PC-3 (cell line): ENCODE measurements around the gene TMEM219. TPM values are rescaled to one million over a fixed set of nuclear protein-coding genes. Genes with fewer than 3 reads are reported as not detected.

Source experiments
- ATAC-seq: fragments of 200-7000 bp; cut with Tn5 transposase; 2 replicates; pipeline ENCODE4 v1.9.1; 2020; ENCODE audit warnings: mild to moderate bottlenecking, moderate library complexity
- BruUV-seq: library from RNA; stranded (reverse); fragments of 400-500 nt; replicated peaks from 2 replicates; lab custom pipeline; 2021; lab: Mats Ljungman, UMichigan
- CTCF ChIA-PET: fragments of 300-600 bp; sonication (Branson Sonifier 250); formaldehyde crosslinking; loops from one replicate; lab custom pipeline; 2022; ENCODE audit warnings: antibody characterized with exemption; lab: Charles Lee
- POLR2A ChIA-PET: fragments of 300-600 bp; sonication (Branson Sonifier 250); formaldehyde crosslinking; loops from one replicate; lab custom pipeline; 2022; ENCODE audit warnings: antibody characterized with exemption; ENCODE audit not compliant: unreplicated experiment; lab: Charles Lee
- DNase-seq: peaks from one replicate; pipeline ENCODE4 v3.0.0-alpha.2; 2015
- H2AFZ ChIP-seq: fragments of 300-600 bp; sonication (generic); 2 replicates; pipeline ENCODE4 v1.6.0; 2016; ENCODE audit warnings: antibody characterized with exemption, low read length
- H3F3A ChIP-seq: fragments of 300-600 bp; sonication (generic); one replicate; pipeline ENCODE4 v1.6.0; 2017; ENCODE audit warnings: antibody characterized with exemption, low read length, control low read depth, mild to moderate bottlenecking; ENCODE audit not compliant: unreplicated experiment
- H3K27ac ChIP-seq: fragments of 300-600 bp; sonication (generic); 2 replicates; pipeline ENCODE4 v1.5.1; 2016; ENCODE audit warnings: mild to moderate bottlenecking, low read length
- H3K27me3 ChIP-seq: fragments of 300-600 bp; sonication (generic); 2 replicates; pipeline ENCODE4 v1.6.1; 2016; ENCODE audit warnings: low read length, mixed read lengths
- H3K36me3 ChIP-seq: fragments of 300-600 bp; sonication (generic); 2 replicates; pipeline ENCODE4 v1.6.1; 2016; ENCODE audit warnings: low read depth, mixed run types, low read length, mixed read lengths
- H3K4me1 ChIP-seq: fragments of 300-600 bp; sonication (generic); 2 replicates; pipeline ENCODE4 v1.5.1; 2016; ENCODE audit warnings: low read length; ENCODE audit not compliant: insufficient read depth
- H3K4me2 ChIP-seq: fragments of 300-600 bp; sonication (generic); 2 replicates; pipeline ENCODE4 v1.6.0; 2016; ENCODE audit warnings: low read length
- H3K4me3 ChIP-seq: fragments of 300-600 bp; sonication (generic); 2 replicates; pipeline ENCODE4 v1.5.1; 2016; ENCODE audit warnings: mild to moderate bottlenecking, low read length, mixed read lengths
- H3K79me2 ChIP-seq: fragments of 300-600 bp; sonication (generic); 2 replicates; pipeline ENCODE4 v1.6.1; 2017; ENCODE audit warnings: low read length, mixed read lengths
- H3K9ac ChIP-seq: fragments of 300-600 bp; sonication (generic); 2 replicates; pipeline ENCODE4 v1.6.0; 2016; ENCODE audit warnings: mild to moderate bottlenecking, low read length
- H3K9me2 ChIP-seq: fragments of 300-600 bp; sonication (generic); replicated peaks from 2 replicates; pipeline ENCODE4 v1.6.1; 2016; ENCODE audit warnings: mixed run types, low read length, mixed read lengths
- H3K9me3 ChIP-seq: fragments of 300-600 bp; sonication (generic); 2 replicates; pipeline ENCODE4 v1.6.1; 2016; ENCODE audit warnings: low read length, mixed read lengths
- H4K20me1 ChIP-seq: fragments of 300-600 bp; sonication (generic); 2 replicates; pipeline ENCODE4 v1.6.1; 2016; ENCODE audit warnings: low read length, mixed read lengths
- EZH2 ChIP-seq: fragments of 300-600 bp; sonication (generic); IDR thresholded peaks from one replicate; pipeline ENCODE4 v1.6.1; 2017; ENCODE audit warnings: antibody characterized with exemption, mild to moderate bottlenecking, low read length; ENCODE audit not compliant: unreplicated experiment
- EZH2phosphoT487 ChIP-seq: fragments of 300-600 bp; sonication (generic); IDR thresholded peaks from 2 replicates; pipeline ENCODE4 v1.6.1; 2018; ENCODE audit warnings: mild to moderate bottlenecking, antibody characterized with exemption, low read length, borderline replicate concordance
- intact Hi-C: fragments of 100-400 bp; cut with micrococcal nuclease; formaldehyde crosslinking; loops from 2 replicates; pipeline ENCODE4 v1.9.0; 2023
- total RNA-seq: library from RNA; depleted of rRNA; stranded (reverse); fragments of >200 nt; gene quantifications from 2 replicates; pipeline ENCODE4 v1.2.3, GENCODE V29; 2014
- TF ChIP-seq, protein P1 (sequence below): fragments of 300-600 bp; sonication (generic); conservative IDR thresholded peaks from 2 replicates; pipeline ENCODE4 v1.5.1; 2017; ENCODE audit warnings: antibody characterized with exemption, low read depth, mild to moderate bottlenecking, low read length

TMEM219 gene
- total RNA-seq, 1 experiment from 2014 or later: 60.9 TPM

DNA sequence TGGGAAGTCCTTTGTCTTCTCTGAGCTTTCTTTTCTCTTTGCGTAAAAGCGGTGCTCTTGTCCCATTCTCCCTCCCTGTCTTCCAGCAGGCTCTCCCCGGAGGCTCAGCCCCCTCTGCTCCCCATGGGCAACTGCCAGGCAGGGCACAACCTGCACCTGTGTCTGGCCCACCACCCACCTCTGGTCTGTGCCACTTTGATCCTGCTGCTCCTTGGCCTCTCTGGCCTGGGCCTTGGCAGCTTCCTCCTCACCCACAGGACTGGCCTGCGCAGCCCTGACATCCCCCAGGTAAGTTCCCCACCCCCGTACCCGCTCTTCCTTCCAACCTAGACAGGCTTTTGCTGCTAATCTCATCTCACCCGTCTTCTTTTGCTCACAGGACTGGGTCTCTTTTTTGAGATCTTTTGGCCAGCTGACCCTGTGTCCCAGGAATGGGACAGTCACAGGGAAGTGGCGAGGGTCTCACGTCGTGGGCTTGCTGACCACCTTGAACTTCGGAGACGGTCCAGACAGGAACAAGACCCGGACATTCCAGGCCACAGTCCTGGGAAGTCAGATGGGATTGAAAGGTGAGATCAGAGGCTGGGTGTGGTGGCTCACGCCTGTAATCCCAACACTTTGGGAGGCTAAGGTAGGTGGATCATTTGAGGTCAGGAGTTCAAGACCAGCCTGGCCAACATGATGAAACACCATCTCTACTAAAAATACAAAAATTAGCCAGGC lies 1.3 kb downstream of the TMEM219 start:
- Histone ChIP-seq H3K27ac (no peak overlapping the region), H3K36me3 (no peaks in the 10 kb centered on the region), H3K4me3 (no peak overlapping the region; the same call in 1 of the 2 replicates), H3K4me1 (peaks cover 11% of the 10 kb centered on the region), H2AFZ (peak overlapping the region; percentile 96), H3K79me2 (no peaks in the 10 kb centered on the region), H3K9me3 (no peaks in the 10 kb centered on the region), H3F3A (no peaks in the 10 kb centered on the region), H3K9me2 (no peaks in the 10 kb centered on the region), H4K20me1 (no peaks in the 10 kb centered on the region), H3K4me2 (peak overlapping the region; percentile 98), H3K27me3 (no peaks in the 10 kb centered on the region), H3K9ac (0 out of 2 replicates have a peak overlapping the region, but pooled peaks have one; percentile 90)
- intact Hi-C loops: no loop called here
- DNase-seq: no peak
- POLR2A ChIA-PET: interaction anchor here (0.8 kb wide), 1 partner anchor 64 kb away, joined by 5 read pairs; the partner anchor contains the start of gene SEZ6L2
- ATAC-seq: no peak
- no TSS peak for BruUV-seq
- CTCF ChIA-PET: no interaction called here
- TF ChIP-seq EZH2phosphoT487: no peak
- TF ChIP-seq, protein P1, sequence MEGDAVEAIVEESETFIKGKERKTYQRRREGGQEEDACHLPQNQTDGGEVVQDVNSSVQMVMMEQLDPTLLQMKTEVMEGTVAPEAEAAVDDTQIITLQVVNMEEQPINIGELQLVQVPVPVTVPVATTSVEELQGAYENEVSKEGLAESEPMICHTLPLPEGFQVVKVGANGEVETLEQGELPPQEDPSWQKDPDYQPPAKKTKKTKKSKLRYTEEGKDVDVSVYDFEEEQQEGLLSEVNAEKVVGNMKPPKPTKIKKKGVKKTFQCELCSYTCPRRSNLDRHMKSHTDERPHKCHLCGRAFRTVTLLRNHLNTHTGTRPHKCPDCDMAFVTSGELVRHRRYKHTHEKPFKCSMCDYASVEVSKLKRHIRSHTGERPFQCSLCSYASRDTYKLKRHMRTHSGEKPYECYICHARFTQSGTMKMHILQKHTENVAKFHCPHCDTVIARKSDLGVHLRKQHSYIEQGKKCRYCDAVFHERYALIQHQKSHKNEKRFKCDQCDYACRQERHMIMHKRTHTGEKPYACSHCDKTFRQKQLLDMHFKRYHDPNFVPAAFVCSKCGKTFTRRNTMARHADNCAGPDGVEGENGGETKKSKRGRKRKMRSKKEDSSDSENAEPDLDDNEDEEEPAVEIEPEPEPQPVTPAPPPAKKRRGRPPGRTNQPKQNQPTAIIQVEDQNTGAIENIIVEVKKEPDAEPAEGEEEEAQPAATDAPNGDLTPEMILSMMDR: no peak
- no peak for TF ChIP-seq EZH2

DNA sequence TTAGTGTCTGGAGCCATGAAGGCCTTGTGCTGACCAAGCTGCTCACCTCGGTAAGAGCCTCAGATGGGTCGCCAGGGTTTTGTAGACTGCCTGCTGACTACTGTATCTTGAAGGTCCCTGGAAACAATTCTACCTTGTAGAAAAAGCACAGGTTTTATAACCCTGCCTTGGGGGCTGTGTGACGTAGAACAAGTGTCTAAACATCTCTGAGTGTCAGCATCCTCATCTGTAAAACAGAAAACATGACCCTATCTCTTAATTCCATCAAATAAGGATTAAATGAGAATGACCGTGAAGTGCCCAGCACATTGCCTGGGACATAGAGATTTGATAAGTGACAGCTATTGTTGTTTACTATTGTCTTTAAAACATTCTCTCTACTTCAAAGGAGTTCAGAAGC lies 6.3 kb downstream of the TMEM219 start:
- H3K4me2 ChIP-seq: no peak overlapping the region
- ChIA-PET CTCF (no interaction called here), POLR2A (interaction anchor here (0.5 kb wide), 1 partner anchor 24 kb away, joined by 6 read pairs; no protein-coding TSS in a partner anchor)
- H3K4me3 ChIP-seq: no peak overlapping the region
- H3K79me2 ChIP-seq: no peaks in the 10 kb centered on the region
- no peaks in the 10 kb centered on the region for H3F3A ChIP-seq
- DNase-seq (no peak), ATAC-seq (no peak)
- intact Hi-C loops: no loop called here
- H3K27ac ChIP-seq: no peak overlapping the region
- no peaks in the 10 kb centered on the region for H3K36me3 ChIP-seq
- no peak overlapping the region for H3K9ac ChIP-seq
- H2AFZ ChIP-seq: no peak overlapping the region
- no peaks in the 10 kb centered on the region for H3K27me3 ChIP-seq
- H3K4me1 ChIP-seq: no peaks in the 10 kb centered on the region
- TF ChIP-seq, protein P1: no peak
- TF ChIP-seq EZH2 (no peak), EZH2phosphoT487 (no peak)
- H3K9me2 ChIP-seq: no peaks in the 10 kb centered on the region
- no peaks in the 10 kb centered on the region for H4K20me1 ChIP-seq
- BruUV-seq: no TSS peak
- H3K9me3 ChIP-seq: no peaks in the 10 kb centered on the region

DNA sequence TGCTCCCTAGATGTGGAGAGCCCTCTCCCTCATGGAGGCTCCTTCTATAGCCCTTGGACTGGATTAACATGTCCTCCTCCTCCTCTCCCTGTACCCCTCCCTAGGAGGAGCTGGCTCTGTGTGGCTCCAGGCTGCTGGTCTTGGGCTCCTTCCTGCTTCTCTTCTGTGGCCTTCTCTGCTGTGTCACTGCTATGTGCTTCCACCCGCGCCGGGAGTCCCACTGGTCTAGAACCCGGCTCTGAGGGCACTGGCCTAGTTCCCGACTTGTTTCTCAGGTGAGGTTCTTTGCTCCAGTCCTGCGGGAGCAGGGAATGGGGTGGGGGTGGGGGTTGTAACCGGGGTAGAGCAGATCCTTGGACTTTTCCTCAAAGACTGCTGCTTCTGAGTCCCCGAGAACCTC lies 9.4 kb downstream of the TMEM219 start:
- POLR2A ChIA-PET: no interaction called here
- Histone ChIP-seq H3K27ac (no peak overlapping the region), H3K4me3 (no peak overlapping the region), H3F3A (no peaks in the 10 kb centered on the region), H3K9ac (no peak overlapping the region), H3K79me2 (peaks cover 26% of the 10 kb centered on the region), H4K20me1 (peaks cover 16% of the 10 kb centered on the region), H3K9me3 (no peaks in the 10 kb centered on the region), H2AFZ (no peak overlapping the region), H3K9me2 (no peaks in the 10 kb centered on the region), H3K4me1 (peaks cover 16% of the 10 kb centered on the region), H3K27me3 (no peaks in the 10 kb centered on the region), H3K36me3 (no peaks in the 10 kb centered on the region), H3K4me2 (no peak overlapping the region)
- no peak for DNase-seq
- TF ChIP-seq, protein P1: no peak
- no peak for TF ChIP-seq EZH2
- no peak for TF ChIP-seq EZH2phosphoT487
- intact Hi-C loops: loop anchor here (5.0 kb wide), 1 partner anchor 44 kb away; the partner anchor contains the start of gene KCTD13
- BruUV-seq: no TSS peak
- ATAC-seq: no peak
- CTCF ChIA-PET: no interaction called here
